WI38 (cell line): ENCODE results near the gene USB1.

Experiments used
- H3K4me3 ChIP-seq: 2 replicates; pipeline ENCODE4 v1.5.1; 2011; ENCODE audit warnings: low read depth, mild to moderate bottlenecking, control low read depth, low read length
- CTCF ChIP-seq: IDR thresholded peaks from 2 replicates; pipeline ENCODE4 v1.5.1; 2012; ENCODE audit warnings: low read depth, mild to moderate bottlenecking, control low read depth, low read length

Gene USB1

DNA sequence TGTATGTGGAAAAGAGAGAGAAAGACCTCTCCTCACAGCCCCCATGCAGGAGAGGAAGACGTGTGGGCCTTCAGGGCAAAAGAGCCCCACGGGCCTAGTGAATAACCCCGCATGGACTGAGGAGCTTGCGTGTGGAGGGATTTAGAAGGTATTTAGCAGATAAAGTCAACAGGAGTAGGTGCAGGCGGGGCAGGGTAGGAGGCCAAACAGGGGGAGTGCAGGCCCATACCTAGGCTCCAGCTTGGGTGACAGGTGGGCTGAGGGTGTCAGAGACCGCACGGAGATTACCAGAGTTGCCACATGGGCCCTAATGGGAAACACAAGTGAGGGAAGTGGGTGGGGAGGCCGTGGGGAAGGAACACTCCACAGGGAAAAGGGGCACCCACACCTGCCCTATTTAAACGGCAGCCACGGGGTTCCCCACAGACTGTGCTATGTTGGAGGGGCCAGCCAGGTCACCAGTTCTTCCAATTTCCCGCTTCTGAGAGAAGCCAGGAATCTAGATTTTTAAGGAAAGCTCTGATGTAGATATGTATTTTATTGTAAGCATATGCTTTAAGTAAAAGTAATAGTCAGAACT is 22.1 kb upstream of the USB1 start:
- no peak for TF ChIP-seq CTCF
- no peak overlapping the region for H3K4me3 ChIP-seq

DNA sequence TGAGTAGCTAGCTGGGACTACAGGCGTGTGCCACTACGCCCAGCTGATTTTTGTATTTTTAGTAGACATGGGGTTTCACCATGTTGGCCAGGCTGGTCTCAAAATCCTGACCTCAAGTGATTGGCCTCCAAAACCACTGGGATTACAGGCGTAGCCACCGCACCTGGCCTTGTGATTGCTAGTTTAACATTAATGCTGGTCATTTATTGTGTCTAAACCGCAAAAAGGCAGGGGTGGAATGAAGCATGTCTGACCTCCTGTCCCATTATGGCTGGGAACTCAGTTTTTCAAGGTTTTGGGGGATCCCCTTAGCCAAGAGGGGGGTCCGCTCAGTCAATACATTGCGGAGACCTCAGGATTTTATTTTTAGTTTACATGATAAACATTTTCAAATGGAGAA is 19.6 kb upstream of the USB1 start:
- no peak for TF ChIP-seq CTCF
- no peak overlapping the region for H3K4me3 ChIP-seq

- no peak for TF ChIP-seq CTCF
- no peak overlapping the region for H3K4me3 ChIP-seq
Measured at GRCh38 chr16:57982385-57982784, 18.8 kb upstream of the USB1 start.

DNA sequence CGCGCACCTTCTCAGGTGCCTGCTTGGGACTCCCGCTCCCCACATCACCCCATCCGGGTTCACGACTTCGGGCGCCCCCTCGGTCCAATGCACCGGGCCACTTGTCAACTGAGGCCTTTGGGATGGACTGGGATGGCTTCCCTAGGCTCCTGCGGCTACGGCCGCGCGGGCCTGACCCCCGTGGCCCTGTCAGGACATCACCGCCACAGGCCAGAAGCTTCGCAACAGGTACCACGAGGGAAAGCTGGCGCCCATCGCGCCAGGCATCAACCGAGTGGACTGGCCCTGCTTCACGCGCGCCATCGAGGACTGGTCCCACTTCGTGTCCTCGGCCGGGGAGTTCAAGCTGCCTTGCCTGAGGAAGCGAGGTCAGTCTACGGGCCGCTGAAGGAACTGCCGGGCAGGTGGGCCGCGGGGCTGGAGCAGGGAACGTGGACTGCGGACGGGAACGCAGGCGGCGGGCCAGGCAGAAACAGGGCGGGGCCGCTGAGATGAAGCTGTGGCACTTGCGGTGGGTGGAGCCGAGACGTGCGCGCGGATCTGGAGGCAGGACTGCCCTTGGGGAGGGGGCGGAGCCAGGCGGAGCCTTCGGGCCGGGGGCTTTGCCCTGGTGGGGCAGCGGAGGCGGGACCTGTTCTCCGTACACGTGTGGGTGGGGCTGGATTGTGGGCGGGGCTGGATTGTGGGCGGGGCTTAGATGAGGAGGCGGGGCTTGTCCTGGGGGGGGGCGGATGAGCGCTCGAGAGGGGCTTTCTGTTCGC is 16.6 kb upstream of the USB1 start:
- H3K4me3 ChIP-seq: peak overlapping the region; percentile 63
- no peak for TF ChIP-seq CTCF

GRCh38 chr16:57985204-57986181 is 15.7 kb upstream of the USB1 start:
- TF ChIP-seq CTCF: no peak
- peak overlapping the region; percentile 63 for H3K4me3 ChIP-seq

DNA sequence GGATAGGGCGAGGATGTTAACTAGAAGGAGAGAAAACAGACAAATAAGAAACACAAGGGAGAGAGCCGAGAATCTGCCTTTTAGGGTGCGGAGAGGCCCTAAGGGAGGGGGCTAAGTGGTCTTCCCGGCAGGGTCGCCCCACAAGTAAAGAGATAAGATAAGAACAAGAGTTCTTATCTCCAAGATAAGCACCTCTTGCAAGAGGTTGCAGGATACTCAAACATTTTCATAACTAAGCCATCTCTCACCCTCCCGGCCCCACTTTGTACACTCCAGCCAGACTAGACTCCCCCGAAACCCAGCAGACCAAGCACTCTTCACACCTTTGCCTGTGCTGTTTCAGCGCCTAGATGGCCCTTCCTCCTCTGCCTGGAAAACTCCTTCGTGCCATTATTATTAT is 15.0 kb upstream of the USB1 start:
- no peak for TF ChIP-seq CTCF
- H3K4me3 ChIP-seq: no peak overlapping the region
